Measurements from ENCODE around the gene NPAS3. TPM values are rescaled to one million over a fixed set of nuclear protein-coding genes. Genes with fewer than 3 reads are reported as not detected.

NPAS3 gene
- polyA plus RNA-seq, 10 donors, result 3.5 to 7.5 (median 5.0) TPM

DNA sequence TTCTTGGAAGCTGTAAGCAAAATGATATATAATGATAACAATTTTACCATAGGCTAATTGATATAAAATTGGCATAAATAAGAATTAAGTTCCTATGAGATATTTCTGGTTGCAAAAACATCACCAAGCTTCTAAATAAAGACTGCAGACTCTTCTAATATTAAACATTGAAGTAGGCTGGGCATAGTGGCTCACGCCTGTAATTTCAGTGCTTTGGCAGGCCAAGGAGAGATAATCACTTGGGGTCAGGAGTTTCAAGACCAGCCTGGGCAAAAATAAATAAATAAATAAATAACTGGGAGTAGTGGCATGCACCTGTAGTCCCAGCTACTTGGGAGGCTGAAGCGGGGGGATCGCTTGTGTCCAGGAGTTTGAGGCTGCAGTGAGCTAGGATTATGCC lies 71.8 kb downstream of the NPAS3 start:
- no peak for DNase-seq

DNA sequence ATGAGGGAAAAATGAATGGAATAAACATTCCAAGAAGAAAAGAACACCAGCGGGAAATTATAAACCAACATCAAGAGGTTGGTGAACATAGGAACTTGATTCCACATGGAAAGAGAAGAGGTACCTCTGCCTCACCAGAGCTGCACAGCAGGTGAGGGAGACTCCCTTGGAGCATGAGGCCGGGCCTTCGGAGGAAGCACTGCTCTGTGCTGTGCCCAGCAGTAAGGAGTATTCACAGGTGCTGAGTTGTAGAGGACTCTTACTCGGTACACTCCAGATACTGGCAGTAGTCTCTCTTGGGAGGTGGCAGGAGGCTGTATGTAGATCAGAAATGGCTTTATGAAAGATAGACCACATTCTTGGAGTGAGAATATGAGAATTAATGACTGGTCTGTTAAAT lies 76.0 kb downstream of the NPAS3 start:
- DNase-seq, result no peak

DNA sequence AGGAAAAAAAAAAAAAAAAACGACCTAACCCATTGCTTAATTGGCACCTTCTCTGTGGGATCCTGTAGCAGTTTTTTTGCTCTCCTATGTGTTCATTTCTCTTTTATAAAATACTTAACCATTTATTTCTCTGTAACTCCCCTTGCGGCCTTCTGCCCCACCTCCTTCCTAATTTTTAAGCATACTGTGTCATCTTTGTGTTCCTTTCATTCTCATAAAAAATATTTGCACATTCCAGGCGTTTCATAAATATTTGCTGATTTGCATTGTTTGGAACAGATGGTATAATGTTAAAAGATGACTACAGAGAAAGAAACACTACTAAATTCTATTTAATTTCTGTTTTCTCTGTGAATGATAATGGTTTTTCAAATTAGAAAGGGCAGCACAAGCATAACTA lies 77.9 kb downstream of the NPAS3 start:
- no peak for DNase-seq

DNA sequence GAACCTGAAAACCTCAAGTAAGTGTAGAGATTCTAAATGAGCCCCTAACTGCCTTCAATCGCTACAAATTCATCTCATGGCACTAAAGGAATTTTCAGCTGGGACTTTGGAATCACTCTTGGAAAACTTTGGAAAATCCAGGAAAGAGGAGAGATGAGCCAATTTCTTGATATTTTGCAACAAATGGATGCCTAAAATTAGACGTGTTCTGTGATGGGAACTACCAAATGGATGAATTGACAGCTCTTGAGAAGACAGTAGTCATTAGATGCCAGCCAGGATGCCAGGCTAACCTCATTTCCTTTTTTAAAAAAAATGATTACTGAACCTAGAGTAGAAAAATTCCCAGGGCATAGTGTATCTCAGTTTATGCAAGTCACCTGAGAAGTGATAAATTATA lies 78.3 kb downstream of the NPAS3 start:
- peak in 1 of 3 donors; percentile 18 for DNase-seq

DNA sequence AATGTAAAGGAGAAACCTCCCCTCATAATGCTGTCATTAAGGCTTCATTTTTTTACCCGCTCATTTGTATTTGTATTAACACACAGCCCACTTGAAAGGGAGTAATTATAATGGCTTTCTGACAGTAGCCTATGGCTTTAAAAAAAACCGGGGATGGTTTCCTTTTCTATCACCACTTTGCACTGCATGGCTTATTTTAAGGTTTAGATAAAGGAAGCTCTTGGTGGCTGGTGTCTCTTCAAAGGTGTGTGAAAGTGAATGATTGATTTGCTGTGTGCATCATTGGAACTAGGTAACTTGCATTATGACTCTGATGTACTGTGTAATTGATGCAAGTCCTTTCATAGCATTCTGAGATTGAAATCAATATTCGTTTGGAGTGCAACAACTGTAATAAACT lies 80.7 kb downstream of the NPAS3 start:
- no peak for DNase-seq

DNA sequence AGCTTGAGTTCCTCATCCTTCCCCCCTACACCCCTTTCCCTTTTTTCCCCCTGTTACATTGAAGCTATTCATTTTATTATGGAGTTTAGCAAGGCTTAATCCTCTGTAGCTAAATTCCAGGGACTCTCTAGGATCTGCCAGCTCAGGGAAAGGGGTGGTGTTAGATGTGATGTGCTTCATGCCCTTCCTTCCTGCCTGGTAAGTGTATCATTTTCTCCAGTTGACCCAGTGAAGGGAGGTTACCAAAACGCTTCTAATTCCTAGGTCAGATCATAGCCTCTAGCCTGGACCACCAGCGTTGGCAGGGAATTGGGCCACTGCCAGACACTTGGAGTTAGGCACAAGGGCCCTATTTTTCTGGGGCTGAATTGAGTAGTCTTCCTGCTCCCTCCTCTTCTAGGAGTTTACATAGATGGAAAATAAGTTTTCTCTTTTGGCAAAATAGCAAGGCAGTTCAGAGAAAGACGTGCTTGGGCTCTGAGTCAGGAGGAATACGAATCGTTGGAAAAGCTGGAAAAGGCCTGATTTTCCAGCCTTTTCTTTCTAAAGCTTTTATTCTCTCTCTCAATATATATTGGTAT lies 88.3 kb downstream of the NPAS3 start:
- peak; percentile 78 to 92 (median 85) for DNase-seq

DNA sequence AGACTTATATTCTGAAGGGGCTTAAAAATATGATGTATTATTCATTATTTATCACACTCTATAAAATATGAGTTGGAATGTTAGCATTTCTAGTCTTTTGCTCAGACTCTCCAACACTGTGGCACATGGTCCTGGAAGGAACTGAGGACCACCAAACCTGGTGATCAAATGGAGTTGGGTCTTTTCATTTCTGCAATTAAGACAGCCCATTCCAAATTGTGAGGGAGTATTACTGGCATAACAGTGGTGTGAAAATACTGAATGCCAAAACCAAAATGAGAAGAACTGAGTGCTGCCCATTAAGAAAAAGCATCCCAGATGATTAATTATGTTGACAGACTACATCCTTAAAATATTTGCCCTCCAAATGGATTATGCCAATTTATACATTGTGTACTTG lies 90.8 kb downstream of the NPAS3 start:
- no peak for DNase-seq

DNA sequence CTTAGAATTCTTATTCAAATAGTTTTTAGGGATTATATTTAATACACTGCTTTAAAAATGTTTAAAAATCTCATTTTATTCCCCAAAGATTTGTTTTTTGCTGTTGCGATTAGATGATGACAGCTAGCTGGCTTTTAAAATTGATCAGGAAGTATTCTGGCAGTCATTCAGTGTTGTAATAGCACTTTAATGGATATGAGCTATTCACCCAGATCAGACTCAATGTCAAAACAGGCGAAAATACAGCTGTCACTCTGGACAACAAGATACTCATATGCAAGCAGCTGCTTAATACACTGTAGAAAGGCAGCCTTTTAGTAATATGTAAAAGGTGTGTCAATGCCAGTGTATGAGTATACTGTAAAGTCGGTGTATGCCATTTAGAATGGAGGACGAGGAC lies 91.7 kb downstream of the NPAS3 start:
- DNase-seq, result peak; percentile 38 to 69 (median 50)

DNA sequence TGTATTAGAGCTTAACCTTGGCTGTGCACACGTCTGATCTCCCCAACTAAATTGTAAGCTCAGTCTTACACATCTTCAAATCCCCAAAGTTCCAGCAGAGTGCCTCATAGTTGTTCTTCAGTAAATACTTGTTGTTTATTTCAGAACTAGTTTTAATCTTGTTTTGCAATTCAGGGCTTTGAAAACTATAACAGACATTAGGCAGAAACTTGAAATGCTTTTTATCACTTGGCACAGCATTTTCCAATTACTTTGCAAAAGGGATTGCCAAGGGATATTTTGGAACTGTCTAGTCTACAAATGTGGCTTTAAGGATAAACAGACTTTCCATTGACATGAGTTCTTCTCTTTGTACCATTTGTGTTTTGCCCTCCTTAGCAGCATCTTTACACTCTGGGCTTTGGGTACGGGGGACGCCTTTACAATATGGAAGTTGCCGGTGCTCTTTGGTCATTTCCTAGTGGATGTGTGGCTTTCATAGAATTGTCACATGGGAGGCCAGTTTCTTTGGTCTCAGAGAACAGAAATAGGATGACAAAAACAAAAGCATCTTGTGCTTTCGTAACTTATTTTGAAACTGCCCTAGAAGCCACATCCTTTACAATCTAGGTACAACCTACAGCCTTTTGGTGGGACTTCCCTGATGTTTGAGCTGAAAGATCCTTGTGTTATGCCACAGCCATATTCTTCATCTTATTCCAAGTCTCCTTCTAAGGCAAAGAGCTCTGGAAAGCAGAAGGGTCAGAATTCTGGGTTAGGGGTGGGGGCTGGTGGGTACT lies 96.9 kb downstream of the NPAS3 start:
- no peak for DNase-seq

DNA sequence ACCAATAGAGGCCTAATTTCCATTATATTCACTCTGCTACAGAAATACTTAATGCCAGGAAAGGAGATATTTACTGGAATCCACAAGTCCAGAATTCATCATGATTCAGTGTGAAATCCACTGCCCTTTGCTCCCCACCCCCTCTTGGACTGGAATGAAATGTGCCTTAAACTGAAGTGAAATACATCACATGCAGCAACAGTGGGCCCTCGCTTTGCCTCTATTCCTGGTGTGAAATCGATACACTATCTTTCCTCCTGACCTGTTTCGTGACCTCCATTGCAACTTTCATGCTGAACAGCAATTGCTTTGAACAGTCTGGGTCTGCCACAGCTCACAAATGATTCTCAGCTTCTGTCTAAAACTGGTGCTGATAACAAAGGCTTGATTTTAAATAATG lies 100.6 kb downstream of the NPAS3 start:
- DNase-seq, result no peak

DNA sequence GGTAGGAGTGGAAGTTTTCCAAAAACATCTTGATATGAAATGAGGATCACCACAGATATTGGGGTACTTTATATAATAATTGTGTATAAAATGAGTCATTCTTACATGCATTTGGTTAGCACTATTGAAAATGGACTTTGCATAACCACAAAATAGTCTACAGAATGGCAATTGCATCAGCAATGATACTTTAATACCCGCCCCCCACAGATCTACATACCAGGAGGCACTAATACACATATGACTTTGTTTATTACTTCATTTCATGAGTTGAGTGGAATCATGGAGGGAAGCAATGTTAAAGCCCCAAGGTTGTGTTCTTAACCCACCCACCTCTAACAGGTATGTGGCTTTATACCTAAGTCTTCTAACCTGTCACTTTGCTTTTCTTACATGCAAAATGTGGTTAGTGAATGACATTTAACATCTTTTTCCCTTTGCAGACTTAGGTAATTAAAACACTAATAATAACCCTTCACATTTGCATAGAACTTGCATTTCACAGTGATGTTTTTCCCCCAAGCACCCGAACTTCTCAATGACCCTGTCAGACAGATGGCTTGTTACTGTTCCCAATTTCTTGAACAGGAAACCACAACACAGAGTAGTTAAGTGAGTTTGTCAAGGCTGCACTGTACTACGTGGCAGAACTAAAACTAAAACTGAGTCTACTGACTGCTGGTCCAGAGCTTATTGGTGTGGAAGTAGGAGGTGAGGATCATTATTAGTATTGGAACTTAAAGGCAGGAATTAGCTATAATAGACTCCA lies 101.9 kb downstream of the NPAS3 start:
- DNase-seq, result no peak

DNA sequence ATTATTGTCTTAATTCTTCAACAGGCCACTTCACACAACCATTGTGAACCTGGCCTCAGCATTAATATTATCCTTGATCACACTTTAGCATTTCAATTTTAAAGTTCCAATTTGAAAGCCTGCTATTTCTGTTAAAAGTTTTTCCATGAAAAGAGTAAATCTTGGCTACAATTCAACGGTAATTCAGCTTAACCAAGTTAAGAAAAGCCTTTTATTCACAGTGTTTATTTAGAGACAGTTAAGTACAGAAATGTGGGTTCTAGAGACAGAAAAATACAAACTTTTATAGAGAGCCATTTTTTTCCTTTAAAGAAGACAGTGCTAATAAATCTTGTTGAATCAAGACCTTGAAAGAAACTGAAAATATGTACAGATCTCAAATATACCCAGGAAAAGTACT lies 103.9 kb downstream of the NPAS3 start:
- DNase-seq, result no peak

DNA sequence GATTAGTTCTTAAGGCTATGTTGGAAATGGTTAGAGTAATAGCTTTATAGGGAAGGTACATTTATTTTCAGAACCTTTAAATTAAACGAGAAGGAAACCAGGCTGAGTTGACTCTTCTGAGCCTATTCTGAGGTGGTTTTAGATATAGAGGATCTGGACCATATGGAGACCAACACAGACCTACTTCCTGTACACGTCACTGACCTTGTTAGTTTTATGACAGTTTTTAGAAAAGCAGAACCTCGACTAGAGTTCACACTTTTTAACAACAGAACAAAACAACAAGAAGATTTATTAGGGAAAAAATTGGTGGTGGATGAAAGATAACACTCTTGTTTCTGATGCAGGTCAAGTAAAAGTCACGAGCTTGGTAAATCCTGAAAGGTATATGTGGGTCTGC lies 107.1 kb downstream of the NPAS3 start:
- DNase-seq, result no peak

DNA sequence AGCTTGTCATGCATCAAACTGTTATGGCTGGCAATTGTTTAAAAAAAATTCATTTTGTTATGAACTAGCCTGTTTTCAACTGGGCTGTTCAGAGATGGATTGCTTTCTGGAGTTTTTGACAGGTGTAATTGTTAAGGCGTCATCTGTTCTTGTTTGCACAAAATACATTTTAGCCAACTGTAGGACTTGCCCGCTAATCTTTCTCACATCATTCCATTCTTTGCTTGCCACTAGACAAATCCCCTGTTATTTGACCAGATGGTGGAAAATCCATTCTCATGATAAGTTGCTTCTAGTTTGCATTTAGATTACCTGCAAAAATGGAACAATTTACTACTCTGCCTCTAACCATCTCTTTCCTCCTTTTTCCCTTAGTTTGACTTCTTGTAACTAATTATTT lies 114.3 kb downstream of the NPAS3 start:
- DNase-seq, result no peak

DNA sequence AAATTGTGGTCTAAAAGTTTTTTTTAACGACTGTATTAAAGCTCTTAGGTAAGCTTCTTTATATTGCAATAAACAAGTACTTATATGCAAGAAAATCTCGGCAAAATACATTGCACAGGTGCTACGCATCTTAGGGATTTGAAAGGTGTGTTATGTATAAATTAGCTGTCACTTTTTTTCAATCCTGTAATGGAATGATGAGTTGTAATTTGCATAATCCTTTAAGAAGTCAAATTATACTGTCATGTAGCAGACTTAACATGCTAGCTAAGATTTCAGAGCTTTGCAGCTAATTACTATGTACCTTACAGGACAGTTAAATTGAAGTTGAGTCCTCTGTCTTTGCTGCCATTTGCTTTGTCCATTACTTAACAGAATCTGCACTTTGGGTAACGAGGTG lies 117.5 kb downstream of the NPAS3 start:
- no peak for DNase-seq

DNA sequence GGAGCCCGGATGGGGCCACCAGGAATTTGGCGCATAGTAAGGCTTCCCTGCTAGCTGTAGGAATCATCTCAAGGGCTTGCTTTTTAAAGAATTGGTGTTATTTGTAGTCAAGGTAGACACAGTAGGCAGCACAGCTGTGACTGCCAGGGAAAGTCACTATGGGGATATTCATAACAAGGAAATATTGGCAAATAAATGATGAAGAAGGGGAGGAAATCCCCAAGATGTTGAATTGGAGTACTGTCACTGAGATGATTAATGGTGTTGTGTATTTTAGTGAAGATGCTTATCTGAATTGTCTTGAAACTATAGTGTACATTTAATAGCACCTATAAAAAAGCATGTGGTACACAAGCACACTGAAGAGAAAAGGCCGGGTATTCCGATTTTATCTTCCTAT lies 118.9 kb downstream of the NPAS3 start:
- no peak for DNase-seq

DNA sequence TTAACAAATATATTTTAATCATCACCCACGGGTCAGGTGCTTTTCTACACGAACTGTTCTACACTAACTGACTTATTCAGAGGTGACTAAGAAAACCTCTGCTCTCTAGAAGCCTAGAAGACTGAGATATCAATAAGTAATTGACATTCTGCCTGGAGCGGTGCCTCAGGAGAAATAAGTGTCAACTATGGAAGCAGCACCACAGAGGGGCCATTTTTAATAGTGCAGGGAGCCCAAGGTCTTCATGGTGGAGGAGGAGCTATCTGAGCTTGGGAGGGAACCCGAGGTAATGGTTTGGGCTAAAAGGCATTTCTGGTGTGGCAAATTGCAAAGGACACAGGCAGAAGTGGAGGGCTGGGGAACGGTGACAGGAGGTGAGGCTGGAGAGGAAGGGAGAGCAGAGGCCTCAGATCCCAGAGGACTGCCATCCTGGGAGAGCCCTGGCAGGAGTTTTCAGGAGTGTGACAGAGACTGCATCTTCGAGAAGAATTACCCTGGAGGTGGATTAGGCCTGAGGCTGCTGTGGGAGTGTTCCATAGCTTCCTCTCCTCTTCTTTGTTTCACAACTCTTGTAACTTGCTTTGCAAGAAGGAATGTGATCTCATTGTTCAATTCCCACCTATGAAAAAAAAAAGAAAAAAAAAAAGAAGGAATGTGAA lies 123.1 kb downstream of the NPAS3 start:
- no peak for DNase-seq

DNA sequence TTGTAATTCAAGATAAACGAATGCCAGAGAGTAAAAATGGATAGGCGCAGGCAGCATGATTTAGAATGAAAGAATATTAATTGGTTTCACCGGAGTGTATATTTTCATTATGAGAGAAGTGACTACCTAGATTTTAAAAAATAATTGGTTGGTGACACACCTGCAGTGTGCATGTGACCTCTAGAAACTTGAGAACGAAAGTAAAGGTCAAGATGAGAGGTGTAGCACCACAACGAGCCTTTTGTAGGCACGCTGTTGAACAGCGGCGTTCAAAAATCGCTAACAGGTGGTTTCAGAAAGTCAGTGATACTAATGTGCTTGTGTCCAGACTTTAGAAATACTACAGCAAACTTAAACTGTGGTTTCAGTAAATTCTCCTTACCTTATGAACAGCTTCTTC lies 123.8 kb downstream of the NPAS3 start:
- no peak for DNase-seq

DNA sequence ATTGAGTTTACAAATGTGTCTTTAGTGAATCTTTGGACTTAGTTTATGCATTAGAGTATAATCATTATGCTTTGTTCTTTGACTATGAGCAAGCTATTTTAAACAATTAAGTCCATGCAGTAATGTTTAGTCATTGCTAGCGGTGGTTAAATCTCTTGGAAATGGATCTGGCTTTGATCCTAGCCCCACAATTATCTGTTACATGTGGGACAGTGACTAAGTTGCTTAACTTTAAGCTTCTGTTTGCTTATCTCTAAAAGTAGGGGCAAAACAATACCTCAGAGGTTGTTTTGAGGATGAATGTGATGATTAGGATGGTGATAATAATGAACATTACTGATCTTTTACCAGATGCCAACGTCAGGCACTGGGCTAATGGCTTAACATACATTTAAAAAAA lies 124.2 kb downstream of the NPAS3 start:
- no peak for DNase-seq

DNA sequence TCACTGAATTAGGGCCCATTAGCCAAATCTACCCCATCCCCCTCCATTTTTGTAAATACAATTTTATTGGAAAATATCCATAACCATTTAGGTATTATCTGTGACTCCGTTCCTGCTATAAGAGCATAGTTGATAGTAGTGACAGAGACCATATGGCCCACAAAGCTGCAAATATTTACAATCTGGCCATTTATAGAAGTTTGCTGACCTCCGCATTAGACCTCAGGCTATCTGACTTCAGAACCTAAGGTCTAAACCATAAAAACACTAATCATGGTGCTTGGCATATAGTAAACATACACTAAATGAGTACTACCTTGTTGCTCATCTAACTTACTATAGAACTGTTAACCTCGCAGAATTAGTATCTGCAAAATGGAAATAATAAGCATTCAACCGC lies 124.8 kb downstream of the NPAS3 start:
- no peak for DNase-seq

DNA sequence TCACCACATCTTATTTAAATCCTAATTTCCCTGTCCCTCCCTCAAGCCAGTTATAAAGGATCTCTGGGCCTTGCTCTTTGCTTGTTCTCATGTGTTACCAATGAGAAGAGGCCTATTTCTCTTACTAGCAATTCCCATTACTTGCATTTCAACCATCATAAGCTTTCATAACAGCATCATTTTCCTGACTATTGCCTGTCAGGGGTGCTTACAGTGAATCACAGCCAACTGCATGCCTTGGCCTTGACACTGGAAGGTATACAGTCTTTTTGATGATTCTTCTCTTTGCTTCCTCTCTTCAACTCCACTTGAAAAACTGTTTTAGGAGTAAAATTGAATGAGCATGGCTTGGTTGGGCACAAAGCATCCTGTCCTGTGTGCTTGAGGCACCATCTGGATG lies 127.0 kb downstream of the NPAS3 start:
- DNase-seq, result no peak

DNA sequence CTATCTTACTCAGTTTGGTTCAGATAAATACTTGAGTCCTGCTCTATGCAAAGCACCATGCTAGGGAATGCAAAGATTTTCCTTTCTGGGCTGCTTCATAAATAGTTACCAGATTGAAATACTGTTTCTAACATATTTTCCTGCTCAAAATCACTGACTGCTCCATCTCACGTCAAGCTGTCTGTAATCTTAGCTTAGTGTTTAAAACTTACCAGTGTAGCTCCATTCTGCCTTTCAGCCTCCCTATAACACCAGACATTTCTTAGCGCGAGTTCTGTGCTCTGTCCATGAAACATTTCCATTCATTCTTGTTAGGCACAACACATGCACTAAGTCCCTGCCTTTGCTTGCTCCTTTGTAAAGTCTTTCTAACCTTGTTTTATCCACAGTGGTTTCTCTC lies 129.4 kb downstream of the NPAS3 start:
- no peak for DNase-seq

DNA sequence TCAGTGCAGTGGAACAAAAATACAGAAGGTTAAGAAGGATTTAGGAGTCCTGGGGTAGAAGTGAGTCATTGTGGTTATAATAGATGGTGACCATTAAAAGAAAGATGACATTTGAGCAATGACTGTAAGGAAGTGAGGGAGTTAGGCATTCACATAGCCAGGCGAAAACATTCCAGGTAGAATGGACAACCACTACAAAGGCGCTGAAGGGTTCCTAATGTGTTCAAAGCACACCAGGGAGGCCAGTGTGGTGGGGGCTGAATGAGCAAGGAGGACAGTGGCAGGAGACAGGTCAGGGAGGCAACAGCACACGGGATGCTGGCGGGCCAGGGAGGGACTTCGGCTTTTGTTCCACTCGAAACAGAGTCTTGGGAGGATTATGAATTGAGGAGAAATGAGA lies 129.9 kb downstream of the NPAS3 start:
- DNase-seq, result no peak

All from muscle of back (tissue), 11 donors.